Liver (tissue), 9 donors: ENCODE measurements around the gene ERGIC1. TPM values are rescaled to one million over a fixed set of nuclear protein-coding genes. Genes with fewer than 3 reads are reported as not detected.
"Not testable (repeated sequence)": the region's sequence is repeated elsewhere in the genome, so short reads cannot be mapped to it uniquely, and the experiment has no call there.

Source experiments
- DNase-seq: peaks from one replicate; pipeline ENCODE4 v3.0.0-alpha.2; 2017; ENCODE audit warnings: low spot score
- H3K27ac ChIP-seq, 2 donors: one replicate each; pipeline ENCODE4 v1.7.0; 2013; ENCODE audit warnings: inconsistent platforms in 2 of 2, low read length in 2 of 2, control low read depth in 1 of 2, low read depth in 1 of 2, mild to moderate bottlenecking in 1 of 2
- H3K27me3 ChIP-seq, 4 donors: one replicate each; pipeline versions ENCODE4 v1.6.1 to v1.7.0; 2013; ENCODE audit warnings: low read length in 3 of 4, inconsistent platforms in 1 of 4, mild to moderate bottlenecking in 1 of 4, moderate library complexity in 1 of 4; ENCODE audit not compliant: control insufficient read depth in 4 of 4, insufficient read depth in 4 of 4
- H3K36me3 ChIP-seq, 4 donors: one replicate each; pipeline versions ENCODE4 v1.6.1 to v1.7.0; 2013; ENCODE audit warnings: low read length in 3 of 4, mild to moderate bottlenecking in 3 of 4, low read depth in 1 of 4, moderate library complexity in 1 of 4; ENCODE audit not compliant: control insufficient read depth in 4 of 4, insufficient read depth in 3 of 4
- H3K4me1 ChIP-seq, 4 donors: one replicate each; pipeline versions ENCODE4 v1.6.1 to v1.7.0; 2013; ENCODE audit warnings: low read length in 3 of 4, mild to moderate bottlenecking in 3 of 4, moderate library complexity in 1 of 4; ENCODE audit not compliant: control insufficient read depth in 4 of 4, insufficient read depth in 4 of 4
- H3K4me3 ChIP-seq, 3 donors: one replicate each; pipeline versions ENCODE4 v1.6.1 to v1.7.0; 2013; ENCODE audit warnings: low read length in 3 of 3, control low read depth in 1 of 3, low read depth in 1 of 3, mild to moderate bottlenecking in 1 of 3
- H3K9ac ChIP-seq, 2 donors: one replicate each; pipeline ENCODE4 v1.7.0; 2013; ENCODE audit warnings: low read length in 2 of 2, mild to moderate bottlenecking in 2 of 2, moderate library complexity in 2 of 2, control low read depth in 1 of 2, low read depth in 1 of 2
- H3K9me3 ChIP-seq, 4 donors: one replicate each; pipeline versions ENCODE4 v1.6.1 to v1.7.0; 2013; ENCODE audit warnings: low read length in 3 of 4; ENCODE audit not compliant: control insufficient read depth in 4 of 4
- EGR1 ChIP-seq, 2 donors: IDR thresholded peaks; 2 replicates each; pipeline ENCODE4 v1.6.1; 2016 to 2018; ENCODE audit warnings: antibody characterized with exemption in 2 of 2, low read depth in 2 of 2
- FOXA1 ChIP-seq: IDR thresholded peaks from 2 replicates; pipeline ENCODE4 v1.6.1; 2016; ENCODE audit warnings: antibody characterized with exemption
- FOXA2 ChIP-seq: IDR thresholded peaks from 2 replicates; pipeline ENCODE4 v1.6.1; 2016; ENCODE audit warnings: antibody characterized with exemption
- GABPA ChIP-seq, 2 donors: IDR thresholded peaks in 1 of 2; conservative IDR thresholded peaks in 1 of 2; 2 replicates each; pipeline ENCODE4 v1.6.1; 2016; ENCODE audit warnings: antibody characterized with exemption in 2 of 2, mild to moderate bottlenecking in 1 of 2, moderate library complexity in 1 of 2
- HNF4A ChIP-seq, 2 donors: conservative IDR thresholded peaks; 2 replicates each; pipeline ENCODE4 v1.6.1; 2016; ENCODE audit warnings: antibody characterized with exemption in 2 of 2, mild to moderate bottlenecking in 2 of 2
- HNF4G ChIP-seq: IDR thresholded peaks from 2 replicates; pipeline ENCODE4 v1.6.1; 2016; ENCODE audit warnings: antibody characterized with exemption
- NR2F2 ChIP-seq: IDR thresholded peaks from 2 replicates; pipeline ENCODE4 v1.6.1; 2016; ENCODE audit warnings: antibody characterized with exemption
- RAD21 ChIP-seq, 2 donors: IDR thresholded peaks; 2 replicates each; pipeline ENCODE4 v1.6.1; 2016; ENCODE audit warnings: antibody characterized with exemption in 2 of 2, mild to moderate bottlenecking in 2 of 2
- RXRA ChIP-seq, 2 donors: IDR thresholded peaks; 2 replicates each; pipeline ENCODE4 v1.6.1; 2017 to 2018; ENCODE audit warnings: antibody characterized with exemption in 2 of 2, mild to moderate bottlenecking in 1 of 2
- SP1 ChIP-seq: IDR thresholded peaks from 2 replicates; pipeline ENCODE4 v1.6.1; 2018; ENCODE audit warnings: antibody characterized with exemption, mild to moderate bottlenecking
- TAF1 ChIP-seq: conservative IDR thresholded peaks from 2 replicates; pipeline ENCODE4 v1.6.1; 2016; ENCODE audit warnings: antibody characterized with exemption, mild to moderate bottlenecking
- YY1 ChIP-seq: IDR thresholded peaks from 2 replicates; pipeline ENCODE4 v1.6.1; 2016; ENCODE audit warnings: antibody characterized with exemption, mild to moderate bottlenecking
- WGBS: extraction: QIAGEN DNeasy Blood & Tissue Kit; methylation state at CpG from one replicate; pipeline ENCODE4 v1.1.7; 2013; 5-methylcytosine and 5-hydroxymethylcytosine counted together
- polyA plus RNA-seq, 2 donors: library from polyadenylated mRNA; stranded (reverse) in 1 of 2; unstranded in 1 of 2; fragments of 200-250 nt in 1 of 2; fragments of >200 nt in 1 of 2; fragmentation: Nextera tagmentation in 1 of 2; extraction: Ambion mirVana in 1 of 2; gene quantifications; one replicate each; pipeline versions ENCODE4 v1.2.1 to v1.2.3, GENCODE V29; 2013 to 2015
- total RNA-seq, 2 donors: library from RNA; depleted of rRNA; stranded (reverse); fragments of >200 nt; gene quantifications; one replicate each; pipeline ENCODE4 v1.2.3, GENCODE V29; 2014
- TF ChIP-seq, protein P1 (sequence below): IDR thresholded peaks from 2 replicates; pipeline ENCODE4 v1.6.1; 2016; ENCODE audit warnings: antibody characterized with exemption
- TF ChIP-seq, protein P2 (sequence below): fragments of 150-350 bp; IDR thresholded peaks from 2 replicates; pipeline ENCODE4 v1.5.1; 2017; ENCODE audit warnings: improper control_type of control experiment, low read depth, low read length; ENCODE audit not compliant: missing input control
- TF ChIP-seq, protein P3 (sequence below): IDR thresholded peaks from 2 replicates; pipeline ENCODE4 v1.6.1; 2016; ENCODE audit warnings: antibody characterized with exemption
- TF ChIP-seq, protein P4 (sequence below): IDR thresholded peaks from 2 replicates; pipeline ENCODE4 v1.6.1; 2016; ENCODE audit warnings: antibody characterized with exemption, mild to moderate bottlenecking
- donor health status: healthy.
- donor health status: healthy.
- donor health status: healthy.
- donor health status: healthy.
- donor health status: healthy.

Gene ERGIC1
- total and polyA plus RNA-seq, 4 donors: 45.4 to 155 (median 101) TPM

DNA sequence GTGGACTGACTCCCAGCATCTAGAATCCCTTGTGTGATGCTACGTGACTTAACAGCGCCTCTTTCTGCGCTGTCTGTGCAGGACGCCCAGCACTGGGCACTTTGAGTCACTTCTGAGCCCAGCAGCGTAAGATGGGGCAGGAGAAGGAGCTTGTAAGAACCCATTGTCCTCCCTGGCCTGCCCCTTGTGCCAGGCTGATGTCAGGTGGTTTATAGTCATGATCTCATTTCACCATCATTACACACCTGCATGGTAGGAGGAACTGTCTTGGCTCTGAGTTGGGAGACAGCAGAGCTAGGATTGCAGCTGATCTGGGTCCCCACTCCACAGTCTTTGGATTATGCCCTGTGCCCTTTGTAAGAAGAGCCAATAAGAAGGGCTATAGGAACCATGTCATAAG lies 12.2 kb downstream of the ERGIC1 start:
- DNase-seq: no peak
- 95% methylated on average over 5 of the region's 5 CpGs for WGBS
- Histone ChIP-seq H3K9ac (no peak overlapping the region), H3K27ac (peak overlapping the region; percentile 27 to 44), H3K4me3 (no peak overlapping the region), H3K27me3 (no peaks in the 10 kb centered on the region), H3K36me3 (no peaks in the 10 kb centered on the region), H3K4me1 (peaks cover 3 to 32% (median 11%) of the 10 kb centered on the region in 4 donors), H3K9me3 (no peaks in the 10 kb centered on the region)
- TF ChIP-seq EGR1 (IDR thresholded peaks at IDR 0.05; ENCODE audit: low read depth in 2 of 2): no peak
- TF ChIP-seq, protein P1, sequence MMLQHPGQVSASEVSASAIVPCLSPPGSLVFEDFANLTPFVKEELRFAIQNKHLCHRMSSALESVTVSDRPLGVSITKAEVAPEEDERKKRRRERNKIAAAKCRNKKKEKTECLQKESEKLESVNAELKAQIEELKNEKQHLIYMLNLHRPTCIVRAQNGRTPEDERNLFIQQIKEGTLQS: no peak
- TF ChIP-seq, protein P2, sequence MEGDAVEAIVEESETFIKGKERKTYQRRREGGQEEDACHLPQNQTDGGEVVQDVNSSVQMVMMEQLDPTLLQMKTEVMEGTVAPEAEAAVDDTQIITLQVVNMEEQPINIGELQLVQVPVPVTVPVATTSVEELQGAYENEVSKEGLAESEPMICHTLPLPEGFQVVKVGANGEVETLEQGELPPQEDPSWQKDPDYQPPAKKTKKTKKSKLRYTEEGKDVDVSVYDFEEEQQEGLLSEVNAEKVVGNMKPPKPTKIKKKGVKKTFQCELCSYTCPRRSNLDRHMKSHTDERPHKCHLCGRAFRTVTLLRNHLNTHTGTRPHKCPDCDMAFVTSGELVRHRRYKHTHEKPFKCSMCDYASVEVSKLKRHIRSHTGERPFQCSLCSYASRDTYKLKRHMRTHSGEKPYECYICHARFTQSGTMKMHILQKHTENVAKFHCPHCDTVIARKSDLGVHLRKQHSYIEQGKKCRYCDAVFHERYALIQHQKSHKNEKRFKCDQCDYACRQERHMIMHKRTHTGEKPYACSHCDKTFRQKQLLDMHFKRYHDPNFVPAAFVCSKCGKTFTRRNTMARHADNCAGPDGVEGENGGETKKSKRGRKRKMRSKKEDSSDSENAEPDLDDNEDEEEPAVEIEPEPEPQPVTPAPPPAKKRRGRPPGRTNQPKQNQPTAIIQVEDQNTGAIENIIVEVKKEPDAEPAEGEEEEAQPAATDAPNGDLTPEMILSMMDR: no peak
- TF ChIP-seq RXRA (IDR thresholded peaks at IDR 0.05): no peak

DNA sequence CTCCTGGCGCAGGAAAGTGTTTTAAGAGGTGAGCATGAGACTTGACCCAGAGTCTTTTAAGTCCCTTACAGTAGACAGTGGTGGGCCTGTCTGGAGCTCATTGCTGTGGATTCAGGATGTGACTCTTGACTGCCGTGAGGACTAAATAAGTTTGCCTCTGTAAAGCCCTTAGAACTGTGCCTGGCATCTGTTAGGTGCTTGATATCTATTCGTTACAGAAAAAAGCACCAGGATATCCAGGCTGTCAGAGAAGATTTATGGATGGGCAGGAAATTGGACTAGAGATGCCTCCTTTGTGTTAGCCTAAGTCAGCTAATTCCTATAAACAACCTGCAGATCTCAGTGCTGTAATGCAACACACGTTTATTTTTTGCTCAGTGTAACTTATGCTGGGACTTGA lies 12.6 kb downstream of the ERGIC1 start:
- WGBS: 57% methylated on average over 4 of the region's 4 CpGs
- no peak for DNase-seq
- Histone ChIP-seq H3K9me3 (no peaks in the 10 kb centered on the region), H3K9ac (no peak overlapping the region), H3K4me1 (peaks cover 3 to 35% (median 13%) of the 10 kb centered on the region in 4 donors), H3K27ac (peak overlapping the region in 1 of 2 donors; percentile 44), H3K4me3 (no peak overlapping the region), H3K27me3 (no peaks in the 10 kb centered on the region), H3K36me3 (no peaks in the 10 kb centered on the region)
- TF ChIP-seq EGR1 (IDR thresholded peaks at IDR 0.05; ENCODE audit: low read depth in 2 of 2) (no peak), NR2F2 (peak; percentile 27), HNF4G (no peak), FOXA1 (no peak), FOXA2 (no peak)

DNA sequence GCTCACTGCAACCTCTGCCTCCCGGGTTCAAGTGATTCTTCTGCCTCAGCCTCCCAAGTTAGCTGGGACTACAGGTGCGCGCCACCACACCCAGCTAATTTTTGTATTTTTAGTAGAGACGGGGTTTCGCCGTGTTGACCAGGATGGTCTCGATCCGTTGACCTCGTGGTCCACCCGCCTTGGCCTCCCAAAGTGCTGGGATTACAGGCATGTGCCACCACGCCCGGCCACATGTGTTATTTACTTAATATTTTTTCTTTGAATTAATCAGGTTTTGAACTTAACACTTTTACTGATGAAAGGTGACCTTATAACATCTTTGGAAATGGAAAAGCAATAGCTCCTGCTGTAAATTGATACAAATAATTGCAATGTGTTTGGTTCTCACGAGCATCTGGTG lies 13.5 kb downstream of the ERGIC1 start:
- not testable (repeated sequence) for H3K27ac ChIP-seq
- peaks cover 3 to 44% (median 18%) of the 10 kb centered on the region in 4 donors for H3K4me1 ChIP-seq

DNA sequence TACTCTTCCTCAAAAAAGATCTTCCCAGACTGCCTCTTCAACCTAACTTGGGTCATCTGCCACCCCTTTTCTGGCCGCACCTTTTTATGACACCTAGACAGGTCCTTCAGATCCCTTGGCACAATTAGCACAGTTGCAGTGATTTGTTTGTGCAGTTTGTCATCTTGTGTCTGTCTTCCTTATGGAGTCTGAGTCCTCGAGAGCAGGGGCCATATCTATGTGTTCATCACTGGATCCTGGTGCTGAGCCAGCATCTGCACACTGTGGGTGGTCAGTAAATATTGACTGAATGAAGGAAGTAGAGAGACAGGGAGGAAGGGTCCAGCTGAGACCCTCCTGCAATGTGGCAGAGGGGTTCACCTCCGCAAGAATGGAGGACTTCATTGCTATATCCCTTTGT lies 14.4 kb downstream of the ERGIC1 start:
- 72% methylated on average over 3 of the region's 3 CpGs for WGBS
- no peak for TF ChIP-seq HNF4A (conservative IDR thresholded peaks at IDR 0.05)
- TF ChIP-seq, protein P3, sequence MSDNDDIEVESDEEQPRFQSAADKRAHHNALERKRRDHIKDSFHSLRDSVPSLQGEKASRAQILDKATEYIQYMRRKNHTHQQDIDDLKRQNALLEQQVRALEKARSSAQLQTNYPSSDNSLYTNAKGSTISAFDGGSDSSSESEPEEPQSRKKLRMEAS: no peak
- no peak for TF ChIP-seq YY1
- TF ChIP-seq FOXA1: no peak
- TF ChIP-seq TAF1: no peak
- TF ChIP-seq GABPA (IDR thresholded peaks at IDR 0.05 in 1 of 2, conservative IDR thresholded peaks at IDR 0.05 in 1 of 2): no peak
- TF ChIP-seq, protein P4, sequence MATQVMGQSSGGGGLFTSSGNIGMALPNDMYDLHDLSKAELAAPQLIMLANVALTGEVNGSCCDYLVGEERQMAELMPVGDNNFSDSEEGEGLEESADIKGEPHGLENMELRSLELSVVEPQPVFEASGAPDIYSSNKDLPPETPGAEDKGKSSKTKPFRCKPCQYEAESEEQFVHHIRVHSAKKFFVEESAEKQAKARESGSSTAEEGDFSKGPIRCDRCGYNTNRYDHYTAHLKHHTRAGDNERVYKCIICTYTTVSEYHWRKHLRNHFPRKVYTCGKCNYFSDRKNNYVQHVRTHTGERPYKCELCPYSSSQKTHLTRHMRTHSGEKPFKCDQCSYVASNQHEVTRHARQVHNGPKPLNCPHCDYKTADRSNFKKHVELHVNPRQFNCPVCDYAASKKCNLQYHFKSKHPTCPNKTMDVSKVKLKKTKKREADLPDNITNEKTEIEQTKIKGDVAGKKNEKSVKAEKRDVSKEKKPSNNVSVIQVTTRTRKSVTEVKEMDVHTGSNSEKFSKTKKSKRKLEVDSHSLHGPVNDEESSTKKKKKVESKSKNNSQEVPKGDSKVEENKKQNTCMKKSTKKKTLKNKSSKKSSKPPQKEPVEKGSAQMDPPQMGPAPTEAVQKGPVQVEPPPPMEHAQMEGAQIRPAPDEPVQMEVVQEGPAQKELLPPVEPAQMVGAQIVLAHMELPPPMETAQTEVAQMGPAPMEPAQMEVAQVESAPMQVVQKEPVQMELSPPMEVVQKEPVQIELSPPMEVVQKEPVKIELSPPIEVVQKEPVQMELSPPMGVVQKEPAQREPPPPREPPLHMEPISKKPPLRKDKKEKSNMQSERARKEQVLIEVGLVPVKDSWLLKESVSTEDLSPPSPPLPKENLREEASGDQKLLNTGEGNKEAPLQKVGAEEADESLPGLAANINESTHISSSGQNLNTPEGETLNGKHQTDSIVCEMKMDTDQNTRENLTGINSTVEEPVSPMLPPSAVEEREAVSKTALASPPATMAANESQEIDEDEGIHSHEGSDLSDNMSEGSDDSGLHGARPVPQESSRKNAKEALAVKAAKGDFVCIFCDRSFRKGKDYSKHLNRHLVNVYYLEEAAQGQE: no peak
- TF ChIP-seq RAD21 (IDR thresholded peaks at IDR 0.05): no peak
- TF ChIP-seq EGR1 (IDR thresholded peaks at IDR 0.05; ENCODE audit: low read depth in 2 of 2): no peak
- TF ChIP-seq SP1: no peak
- no peak for TF ChIP-seq NR2F2
- TF ChIP-seq, protein P1: no peak
- no peak for TF ChIP-seq FOXA2
- TF ChIP-seq RXRA (IDR thresholded peaks at IDR 0.05): no peak

More for the DNA sequence above, 13.5 kb downstream of the ERGIC1 start:
- H3K9me3 ChIP-seq, DNase-seq, H3K27me3 ChIP-seq, H3K4me3 ChIP-seq, H3K36me3 ChIP-seq, H3K9ac ChIP-seq: not testable (repeated sequence)
- WGBS: 89% methylated on average over 13 of the region's 13 CpGs

More for the DNA sequence above, 14.4 kb downstream of the ERGIC1 start:
- Histone ChIP-seq H3K4me1 (peaks cover 5 to 52% (median 21%) of the 10 kb centered on the region in 4 donors), H3K4me3 (no peak overlapping the region), H3K9ac (no peak overlapping the region), H3K27me3 (no peaks in the 10 kb centered on the region), H3K9me3 (no peaks in the 10 kb centered on the region), H3K27ac (peak overlapping the region; percentile 38), H3K36me3 (no peaks in the 10 kb centered on the region)
- DNase-seq: no peak
